MG63 (cell line): ENCODE results near the gene TRABD. TPM values are rescaled to one million over a fixed set of nuclear protein-coding genes. Genes with fewer than 3 reads are reported as not detected.
"Not testable (repeated sequence)": the region's sequence is repeated elsewhere in the genome, so short reads cannot be mapped to it uniquely, and the experiment has no call there.

Experiments used
- DNase-seq: peaks from one replicate; pipeline ENCODE4 v3.0.0-alpha.2; 2020
- H3K27me3 ChIP-seq: fragments of 250-450 bp; sonication (Bioruptor Pico); 2 replicates; pipeline ENCODE4 v1.5.1; 2020; ENCODE audit warnings: mild to moderate bottlenecking, moderate library complexity
- H3K36me3 ChIP-seq: fragments of 250-450 bp; sonication (Bioruptor Pico); 2 replicates; pipeline ENCODE4 v1.5.1; 2020; ENCODE audit warnings: mild to moderate bottlenecking, moderate library complexity
- H3K4me3 ChIP-seq: fragments of 250-450 bp; sonication (Bioruptor Pico); 2 replicates; pipeline ENCODE4 v1.5.1; 2020; ENCODE audit warnings: mild to moderate bottlenecking, moderate library complexity
- H3K9me3 ChIP-seq: fragments of 250-450 bp; sonication (Bioruptor Pico); 2 replicates; pipeline ENCODE4 v1.5.1; 2020; ENCODE audit warnings: mild to moderate bottlenecking, moderate library complexity
- total RNA-seq: library from RNA; depleted of rRNA; stranded (reverse); fragments of >200 nt; shearing (Covaris generic); gene quantifications from 2 replicates; pipeline ENCODE4 v1.2.3, GENCODE V29; 2014; ENCODE audit warnings: low replicate concordance

Gene TRABD
- total RNA-seq, 1 experiment from 2014 or later = 49.9 TPM

- Histone ChIP-seq H3K4me3 (peak overlapping the region; percentile 60), H3K36me3 (peaks cover 46% of the 10 kb centered on the region), H3K9me3 (no peaks in the 10 kb centered on the region), H3K27me3 (no peaks in the 10 kb centered on the region)
- no peak for DNase-seq
These were observed 16.5 kb downstream of the TRABD start for GRCh38 chr22:50202130-50202666.

DNA sequence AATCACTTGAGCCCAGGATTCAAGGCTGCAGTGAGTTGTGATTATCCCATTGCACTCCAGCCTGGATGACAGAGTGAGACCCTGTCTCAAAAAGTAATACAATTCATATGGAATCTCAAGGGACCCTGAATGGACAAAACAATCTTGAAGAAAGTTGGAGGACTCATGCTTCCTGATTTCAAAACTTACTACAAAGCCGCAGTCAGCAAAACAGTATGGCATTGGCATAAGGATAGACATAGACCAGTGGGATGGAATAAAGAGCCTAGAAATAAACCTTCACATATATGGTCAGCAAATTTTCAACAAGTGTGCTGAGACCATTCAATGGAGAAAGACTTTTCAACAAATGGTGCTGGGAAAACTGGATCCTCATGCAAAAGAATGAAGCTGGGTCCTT is 17.6 kb downstream of the TRABD start:
- no peaks in the 10 kb centered on the region for H3K27me3 ChIP-seq
- H3K9me3 ChIP-seq = no peaks in the 10 kb centered on the region
- peaks cover 46% of the 10 kb centered on the region for H3K36me3 ChIP-seq
- no peak overlapping the region for H3K4me3 ChIP-seq
- no peak for DNase-seq

DNA sequence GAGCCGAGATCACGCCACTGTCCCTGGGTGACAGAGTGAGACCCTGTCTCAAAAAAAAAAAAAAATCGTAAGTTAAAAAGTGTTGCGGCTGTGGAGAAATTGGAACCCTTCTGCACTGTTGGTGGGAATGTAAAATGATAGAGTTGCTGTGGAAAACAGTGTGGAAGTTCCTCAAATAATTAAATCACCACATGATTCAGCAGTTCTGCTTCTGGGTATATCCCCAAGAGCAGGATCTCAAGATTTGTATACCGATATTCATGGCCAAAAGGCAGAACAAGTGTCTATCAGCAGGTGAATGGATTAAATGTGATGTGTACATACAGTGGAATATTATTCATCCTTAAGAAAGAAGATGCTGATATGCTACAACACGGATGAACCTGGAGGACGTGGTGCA is 18.9 kb downstream of the TRABD start:
- H3K36me3 ChIP-seq = peaks cover 46% of the 10 kb centered on the region
- H3K4me3 ChIP-seq = no peak overlapping the region
- DNase-seq = no peak
- H3K9me3 ChIP-seq = no peaks in the 10 kb centered on the region
- no peaks in the 10 kb centered on the region for H3K27me3 ChIP-seq

GRCh38 chr22:50204998-50205397 is 19.3 kb downstream of the TRABD start:
- not testable (repeated sequence) for H3K9me3 ChIP-seq, H3K4me3 ChIP-seq, DNase-seq, H3K27me3 ChIP-seq
- H3K36me3 ChIP-seq = peaks cover 46% of the 10 kb centered on the region

DNA sequence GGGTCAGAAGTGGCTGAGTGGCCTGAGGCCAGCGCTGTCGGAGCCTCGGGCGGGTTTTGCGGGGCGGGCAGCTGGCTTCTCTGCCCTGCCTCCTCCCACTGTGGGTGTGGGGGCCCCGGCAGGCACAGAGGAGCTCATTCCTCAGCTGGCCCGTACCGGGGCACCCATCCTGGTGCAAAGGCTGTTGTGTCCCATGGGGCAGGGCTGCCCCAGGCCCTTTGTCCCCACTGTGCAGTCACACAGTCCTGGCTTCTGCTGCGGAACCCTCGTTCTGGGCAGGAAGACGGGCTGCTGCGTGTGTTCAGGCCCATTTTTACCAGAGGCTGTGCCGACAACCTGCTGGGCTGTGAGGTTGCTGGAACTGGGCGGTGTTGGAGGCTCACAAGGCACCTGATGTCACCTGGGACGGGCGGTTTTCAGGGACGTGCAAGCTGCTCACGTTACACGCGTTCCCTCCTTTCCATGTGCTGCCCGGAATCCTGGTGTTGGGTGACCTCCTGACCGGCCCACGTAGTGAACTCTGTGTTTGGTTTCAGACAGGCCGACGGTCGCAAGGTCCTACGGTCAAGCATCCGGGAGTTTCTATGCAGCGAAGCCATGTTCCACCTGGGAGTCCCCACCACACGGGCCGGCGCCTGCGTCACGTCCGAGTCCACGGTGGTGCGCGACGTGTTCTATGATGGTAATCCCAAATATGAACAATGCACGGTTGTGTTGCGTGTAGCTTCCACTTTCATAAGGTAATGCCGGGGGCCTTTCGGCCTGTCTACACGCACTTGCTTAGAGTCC is 20.3 kb downstream of the TRABD start:
- Histone ChIP-seq H3K4me3 (no peak overlapping the region), H3K36me3 (peaks cover 54% of the 10 kb centered on the region), H3K9me3 (no peaks in the 10 kb centered on the region), H3K27me3 (no peaks in the 10 kb centered on the region)
- DNase-seq = no peak

DNA sequence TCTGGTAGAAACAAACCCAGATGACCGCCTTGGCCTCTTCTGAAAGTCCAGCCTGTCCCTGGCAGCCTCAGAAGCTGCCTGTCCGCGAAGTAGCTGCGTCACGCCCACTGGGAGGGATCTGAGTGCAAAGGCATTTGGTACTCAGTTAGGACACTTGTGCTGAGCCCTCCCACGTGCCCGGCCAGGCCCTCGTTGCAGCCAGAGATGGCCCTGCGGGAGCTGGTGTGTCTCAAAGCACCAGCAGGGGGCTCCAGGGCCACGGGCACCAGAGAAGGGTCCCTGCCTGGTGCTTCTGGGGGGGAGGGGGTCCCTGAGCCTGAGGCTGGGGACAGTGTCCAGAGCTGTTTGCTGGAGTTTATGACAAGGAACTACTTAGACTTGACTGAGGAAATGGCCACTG is 20.9 kb downstream of the TRABD start:
- no peak overlapping the region for H3K4me3 ChIP-seq
- no peaks in the 10 kb centered on the region for H3K27me3 ChIP-seq
- DNase-seq = no peak
- peaks cover 58% of the 10 kb centered on the region for H3K36me3 ChIP-seq
- no peaks in the 10 kb centered on the region for H3K9me3 ChIP-seq

DNA sequence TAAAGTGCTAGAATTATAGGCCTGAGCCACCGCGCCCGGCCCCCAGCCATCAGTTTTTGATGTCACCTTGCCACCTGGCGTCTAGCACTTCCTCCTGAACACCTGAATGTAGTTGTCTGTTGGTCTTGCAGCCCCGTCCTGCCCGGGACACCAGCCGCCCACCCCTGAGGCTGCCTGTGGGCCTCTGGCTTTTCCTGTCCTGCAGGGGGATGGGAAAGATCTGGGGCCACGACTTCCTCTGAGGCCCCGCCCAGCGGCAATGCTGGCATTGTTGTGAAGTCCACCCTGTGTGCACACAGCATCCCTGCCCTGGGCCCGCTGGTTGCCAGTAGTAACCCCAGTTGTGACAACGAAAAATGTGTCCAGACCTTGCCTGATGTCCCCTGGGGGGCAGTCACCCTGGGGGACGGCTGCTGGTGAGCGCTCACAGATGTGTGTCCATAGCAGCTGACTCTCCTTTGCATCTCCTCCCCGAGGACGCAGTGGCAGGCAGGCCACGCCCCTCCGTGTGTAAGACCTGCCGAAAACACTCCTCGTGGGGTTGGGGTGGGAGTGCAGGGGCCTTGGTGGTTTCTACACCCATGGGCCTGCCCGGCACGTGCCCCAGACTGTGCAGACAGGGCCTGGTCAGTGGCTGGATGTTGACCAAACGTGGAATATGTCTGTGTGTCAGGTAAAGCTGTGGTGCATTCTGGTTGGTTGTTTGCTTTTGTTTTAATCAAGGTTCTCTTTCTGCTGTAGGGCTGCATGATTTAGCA is 21.8 kb downstream of the TRABD start:
- Histone ChIP-seq H3K27me3 (no peaks in the 10 kb centered on the region), H3K9me3 (no peaks in the 10 kb centered on the region), H3K4me3 (no peak overlapping the region), H3K36me3 (peaks cover 61% of the 10 kb centered on the region)
- DNase-seq = no peak

GRCh38 chr22:50208430-50208938 is 22.8 kb downstream of the TRABD start:
- no peak overlapping the region for H3K4me3 ChIP-seq
- peaks cover 58% of the 10 kb centered on the region for H3K36me3 ChIP-seq
- H3K9me3 ChIP-seq = no peaks in the 10 kb centered on the region
- no peak for DNase-seq
- no peaks in the 10 kb centered on the region for H3K27me3 ChIP-seq

DNA sequence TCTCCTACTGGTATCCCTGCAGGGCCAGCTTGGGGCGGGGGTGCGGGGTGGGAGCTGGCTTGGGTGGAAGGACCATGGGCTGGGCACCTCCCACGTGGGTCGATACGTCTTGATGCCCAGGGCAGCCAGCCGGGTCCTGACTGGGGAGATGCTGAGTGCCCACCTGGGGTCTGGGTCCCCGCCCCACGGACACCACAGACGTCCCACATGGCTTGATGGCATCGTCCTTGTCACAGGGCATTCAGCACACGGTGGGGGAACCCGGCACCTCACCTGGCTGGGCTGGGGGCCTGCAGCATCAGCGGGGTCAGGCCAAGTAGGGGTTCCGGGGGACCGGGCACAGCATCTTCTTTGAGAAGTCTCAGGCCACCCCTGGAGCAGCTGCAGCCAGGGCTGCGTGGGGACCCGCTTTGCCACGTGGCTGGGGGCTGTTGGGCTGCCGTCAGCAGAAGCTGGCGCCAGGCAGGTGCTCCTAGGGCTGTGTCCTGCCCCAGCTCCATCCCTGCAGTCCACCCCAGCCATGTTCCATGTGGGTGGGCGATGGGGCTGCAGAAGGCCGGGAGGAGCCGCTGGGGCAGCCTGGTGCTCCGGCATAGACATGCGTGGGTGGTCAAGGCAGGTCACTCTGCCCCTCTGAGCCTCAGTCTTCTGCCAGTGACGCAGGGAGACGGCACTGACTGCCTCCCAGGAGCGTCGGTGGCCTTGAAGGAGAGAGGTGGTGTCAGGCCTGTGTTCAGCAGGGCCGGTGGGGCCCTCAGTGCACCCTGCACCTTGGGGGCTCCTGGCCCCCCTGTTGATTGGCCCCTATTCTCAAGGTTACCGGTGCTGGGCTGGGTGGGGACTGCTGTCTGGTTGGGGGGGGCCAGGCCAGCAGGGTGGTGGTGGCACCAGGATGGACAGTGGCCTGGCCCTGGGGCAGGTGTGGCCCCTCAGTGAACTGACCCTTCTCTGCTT is 23.5 kb downstream of the TRABD start:
- Histone ChIP-seq H3K36me3 (peaks cover 60% of the 10 kb centered on the region), H3K9me3 (no peaks in the 10 kb centered on the region), H3K4me3 (no peak overlapping the region), H3K27me3 (no peaks in the 10 kb centered on the region)
- DNase-seq = no peak

- H3K4me3 ChIP-seq = no peak overlapping the region
- DNase-seq = no peak
- no peaks in the 10 kb centered on the region for H3K27me3 ChIP-seq
- H3K36me3 ChIP-seq = peaks cover 62% of the 10 kb centered on the region
- H3K9me3 ChIP-seq = no peaks in the 10 kb centered on the region
These were observed 24.2 kb downstream of the TRABD start for GRCh38 chr22:50209893-50210292.

DNA sequence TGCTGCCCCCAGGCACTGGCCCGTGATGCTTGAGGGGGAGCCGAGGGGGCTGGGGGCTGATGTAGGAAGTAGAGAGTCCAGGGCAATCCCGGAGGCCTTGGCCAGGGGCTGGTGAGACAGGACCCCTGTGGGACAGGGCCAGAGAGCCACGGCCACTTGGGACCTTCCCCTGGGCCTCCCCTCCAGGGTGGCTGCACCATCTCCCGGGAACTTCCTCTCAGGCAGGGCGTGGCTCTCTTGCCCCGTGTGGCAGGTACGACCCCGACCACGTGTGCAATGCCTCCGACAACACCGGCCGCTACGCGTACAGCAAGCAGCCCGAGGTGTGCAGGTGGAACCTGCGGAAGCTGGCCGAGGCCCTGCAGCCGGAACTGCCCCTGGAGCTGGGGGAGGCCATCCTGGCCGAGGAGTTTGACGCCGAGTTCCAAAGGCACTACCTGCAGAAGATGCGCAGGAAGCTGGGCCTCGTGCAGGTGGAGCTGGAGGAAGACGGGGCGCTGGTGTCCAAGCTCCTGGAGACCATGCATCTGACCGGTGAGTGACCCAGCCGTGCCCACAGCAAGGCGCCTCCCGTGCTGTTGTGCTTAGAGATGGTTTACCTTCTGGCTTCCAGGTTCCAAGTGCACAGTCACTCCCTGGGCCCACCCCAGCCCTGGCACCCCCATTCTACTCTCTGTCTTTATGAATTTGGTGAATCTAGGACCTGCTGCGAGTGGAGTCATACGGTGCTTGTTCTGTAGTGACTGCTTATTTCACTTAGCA is 24.8 kb downstream of the TRABD start:
- Histone ChIP-seq H3K4me3 (no peak overlapping the region), H3K9me3 (no peaks in the 10 kb centered on the region), H3K36me3 (peaks cover 60% of the 10 kb centered on the region), H3K27me3 (no peaks in the 10 kb centered on the region)
- no peak for DNase-seq

DNA sequence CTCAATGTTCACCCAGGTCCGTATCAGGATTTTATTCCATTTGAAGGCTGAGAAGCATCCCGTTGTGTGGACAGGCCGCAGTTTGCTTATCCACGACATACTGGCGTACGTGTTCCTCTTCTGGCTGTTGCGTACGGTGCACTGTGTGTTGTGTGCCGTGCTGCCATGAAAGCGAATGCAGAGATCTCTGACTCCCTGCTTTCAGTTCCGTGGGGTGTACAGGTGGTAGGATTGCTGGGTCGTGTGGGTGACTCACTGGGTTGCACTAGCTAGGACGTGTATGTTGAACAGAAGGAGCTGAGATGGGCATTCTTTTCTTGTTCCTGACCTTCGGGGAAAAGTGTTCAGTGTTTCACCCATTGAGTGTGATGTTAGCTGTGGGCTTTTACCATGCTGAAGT is 25.4 kb downstream of the TRABD start:
- no peaks in the 10 kb centered on the region for H3K27me3 ChIP-seq
- no peak overlapping the region for H3K4me3 ChIP-seq
- H3K36me3 ChIP-seq = peaks cover 59% of the 10 kb centered on the region
- DNase-seq = no peak
- no peaks in the 10 kb centered on the region for H3K9me3 ChIP-seq

- Histone ChIP-seq H3K4me3 (no peak overlapping the region), H3K36me3 (peaks cover 64% of the 10 kb centered on the region), H3K9me3 (no peaks in the 10 kb centered on the region), H3K27me3 (no peaks in the 10 kb centered on the region)
- DNase-seq = no peak
These were observed 27.6 kb downstream of the TRABD start for GRCh38 chr22:50213263-50213662.

DNA sequence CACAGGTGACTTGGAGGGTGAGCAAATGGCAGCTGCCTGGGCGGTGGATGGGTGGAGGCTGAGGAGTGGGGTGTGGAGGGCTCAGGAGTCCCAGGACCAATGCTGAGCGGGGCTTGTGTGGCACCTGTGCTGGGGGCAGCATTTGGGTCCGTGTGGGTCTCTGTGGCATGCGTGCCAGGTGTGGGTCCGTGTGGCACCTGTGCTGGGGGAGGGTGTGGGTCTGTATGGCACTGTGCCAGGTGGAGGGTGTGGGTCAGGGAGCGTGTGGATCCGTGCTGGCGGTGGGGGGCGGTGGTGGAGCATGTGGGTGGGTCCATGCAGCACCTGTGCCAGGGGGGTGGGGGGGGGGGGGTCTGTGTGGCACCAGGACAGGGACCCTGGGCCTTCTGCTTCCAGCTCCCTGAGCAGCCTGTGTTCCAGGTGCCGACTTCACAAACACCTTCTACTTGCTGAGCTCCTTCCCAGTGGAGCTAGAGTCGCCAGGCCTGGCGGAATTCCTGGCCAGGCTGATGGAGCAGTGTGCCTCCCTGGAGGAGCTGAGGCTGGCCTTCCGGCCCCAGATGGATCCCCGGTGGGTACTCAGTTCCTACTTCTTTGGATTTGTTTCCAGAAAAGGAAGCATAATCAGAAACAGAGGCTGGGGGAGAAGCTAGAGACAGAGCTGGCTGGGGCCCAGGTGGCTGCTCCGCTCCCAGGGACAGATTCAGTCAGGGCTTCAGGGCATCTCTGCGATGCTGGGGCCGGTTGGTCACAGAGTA is 29.8 kb downstream of the TRABD start:
- Histone ChIP-seq H3K36me3 (peaks cover 65% of the 10 kb centered on the region), H3K27me3 (no peaks in the 10 kb centered on the region), H3K4me3 (no peak overlapping the region), H3K9me3 (no peaks in the 10 kb centered on the region)
- no peak for DNase-seq

DNA sequence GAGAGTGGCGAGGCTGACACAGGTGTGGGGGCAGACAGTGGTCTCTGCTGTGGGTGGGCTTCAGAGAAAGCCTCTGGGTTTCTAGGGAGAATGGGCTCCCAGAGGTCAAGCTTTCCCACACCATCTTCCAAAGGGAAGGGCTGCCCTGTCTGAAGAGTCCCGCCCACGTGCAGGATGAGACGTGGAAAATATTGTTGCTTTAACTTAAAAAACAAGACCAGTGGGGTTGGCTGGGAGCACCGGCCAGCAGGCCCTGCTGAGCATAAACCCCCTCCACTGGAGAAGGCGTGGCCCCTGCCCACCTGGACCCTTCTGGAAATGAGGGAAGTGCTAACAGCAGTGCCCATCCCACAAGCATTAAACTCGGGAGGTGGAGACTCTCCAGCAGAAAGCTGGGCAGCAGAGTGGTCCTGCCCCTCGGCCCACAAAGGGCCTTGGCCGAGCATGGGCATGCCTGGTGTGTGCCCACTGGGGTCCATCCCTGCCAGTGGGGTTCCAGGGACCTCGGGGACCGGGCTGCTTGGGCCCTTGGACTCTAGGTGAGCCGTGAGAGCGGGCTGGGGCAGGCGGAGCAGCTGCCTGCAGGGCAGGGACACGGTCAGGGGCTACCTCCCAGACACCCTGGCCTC is 30.5 kb downstream of the TRABD start:
- no peaks in the 10 kb centered on the region for H3K9me3 ChIP-seq
- H3K27me3 ChIP-seq = no peaks in the 10 kb centered on the region

More for the DNA sequence above, 30.5 kb downstream of the TRABD start:
- Histone ChIP-seq H3K4me3 (no peak overlapping the region), H3K36me3 (peaks cover 59% of the 10 kb centered on the region)
- no peak for DNase-seq
